ENCODE data around the gene TOP2A. TPM values are rescaled to one million over a fixed set of nuclear protein-coding genes. Genes with fewer than 3 reads are reported as not detected.

The TOP2A gene
- total and polyA plus RNA-seq, 9 of the 15 experiments (the other 6 are each of a cell fraction or from before 2014, with no cell fraction given) = 133 to 347 (median 259) TPM

- POLR2A ChIA-PET = interaction anchor here (0.6 to 1.0 kb wide), 2 partner anchors 9 to 43 kb away, joined by 3 to 5 read pairs; no protein-coding TSS in a partner anchor
- no peak for DNase-seq (ENCODE audit: extremely low read depth in 1 of 4, low spot score in 3 of 4)
- no peak for ATAC-seq
- WGBS (ENCODE audit: insufficient coverage, low coverage, missing lambda C conversion rate) = 72% methylated on average over 6 of the region's 6 CpGs
- no peaks in the 10 kb centered on the region for H3K9me3 ChIP-seq (replicated peaks; ENCODE audit: control insufficient read depth, insufficient read depth, low read depth, low read length)
- H3K9ac ChIP-seq (ENCODE audit: insufficient read depth in 1 of 2, low read depth in 2 of 2, low read length in 2 of 2) = no peak overlapping the region
- no peaks in the 10 kb centered on the region for H4K20me1 ChIP-seq (replicated peaks; ENCODE audit: control insufficient read depth, insufficient read depth, low read length)
- in situ Hi-C loops (cut with MboI) = no loop called here
- H3K9me1 ChIP-seq (ENCODE audit: control insufficient read depth, insufficient read depth, low read length) = no peaks in the 10 kb centered on the region
- no TSS peak for BruUV-seq (replicated peaks)
- H3K27ac ChIP-seq (ENCODE audit: extremely low read depth, low read depth, low read length) = no peak overlapping the region
- CTCF ChIA-PET (ENCODE audit: low intra/inter-chr PET ratio) = no interaction called here
- no peak for FAIRE-seq
- no peaks in the 10 kb centered on the region for H3K27me3 ChIP-seq (ENCODE audit: control insufficient read depth in 2 of 2, insufficient read depth in 2 of 2, low read length in 2 of 2)
- H3K4me1 ChIP-seq (replicated peaks in 1 of 2; ENCODE audit: control insufficient read depth in 2 of 2, insufficient read depth in 2 of 2, low read length in 2 of 2) = peaks cover 5 to 12% of the 10 kb centered on the region in 2 experiments; a peak in 3 of 5 replicates
- H2AFZ ChIP-seq (ENCODE audit: low read depth, low read length) = no peak overlapping the region
- no peak overlapping the region for H3K4me2 ChIP-seq (ENCODE audit: insufficient read depth, low read length)
- H3K4me3 ChIP-seq = no peak overlapping the region
- H3K79me2 ChIP-seq (ENCODE audit: control insufficient read depth, insufficient read depth, low read length) = peaks cover 4% of the 10 kb centered on the region; the same call in 2 of the 3 replicates
- intact Hi-C loops (cut with micrococcal nuclease) = no loop called here
- peaks cover 29% of the 10 kb centered on the region; the same call in 2 of the 3 replicates for H3K36me3 ChIP-seq (ENCODE audit: control insufficient read depth, insufficient read depth, low read length)
- TF ChIP-seq STAT6 (CRISPR knock-in tag; IDR thresholded peaks at IDR 0.05) = no peak
- TF ChIP-seq CEBPB (tag; IDR thresholded peaks at IDR 0.05) = no peak
- TF ChIP-seq SRSF3 (IDR thresholded peaks at IDR 0.05; ENCODE audit: insufficient read depth, low read length) = no peak
- no peak for TF ChIP-seq HOMEZ (CRISPR knock-in tag; IDR thresholded peaks at IDR 0.05)
- TF ChIP-seq PTRF (tag; IDR thresholded peaks at IDR 0.05) = no peak
- TF ChIP-seq HMG20B (CRISPR knock-in tag; IDR thresholded peaks at IDR 0.05) = no peak
- no peak for TF ChIP-seq BRF2 (IDR thresholded peaks at IDR 0.05; ENCODE audit: borderline replicate concordance, insufficient read depth, insufficient read length)
- TF ChIP-seq ZNF76 (CRISPR knock-in tag; IDR thresholded peaks at IDR 0.05; ENCODE audit: borderline replicate concordance) = no peak
- TF ChIP-seq ZNF384 (IDR thresholded peaks at IDR 0.05; ENCODE audit: low read depth, low read length) = no peak
- no peak for TF ChIP-seq ZNF282 (CRISPR knock-in tag; IDR thresholded peaks at IDR 0.05)
- TF ChIP-seq ZNF445 (CRISPR knock-in tag; IDR thresholded peaks at IDR 0.05; ENCODE audit: low read depth) = no peak
- no peak for TF ChIP-seq FOXA1 (IDR thresholded peaks at IDR 0.05; ENCODE audit: borderline replicate concordance)
- TF ChIP-seq PPARD (CRISPR knock-in tag; IDR thresholded peaks at IDR 0.05) = no peak
- TF ChIP-seq RBM25 (IDR thresholded peaks at IDR 0.05; ENCODE audit: low read depth, low read length, severe bottlenecking) = no peak
- no peak for TF ChIP-seq BRCA1 (IDR thresholded peaks at IDR 0.05)
- no peak for TF ChIP-seq BRCA1 (CRISPR knock-in tag; IDR thresholded peaks at IDR 0.05)
These were observed 33.7 kb upstream of the TOP2A start for GRCh38 chr17:40451420-40451819.
